Measurements from ENCODE around the gene REEP3.
"Not testable (repeated sequence)": the region's sequence is repeated elsewhere in the genome, so short reads cannot be mapped to it uniquely, and the experiment has no call there.

The REEP3 gene

DNA sequence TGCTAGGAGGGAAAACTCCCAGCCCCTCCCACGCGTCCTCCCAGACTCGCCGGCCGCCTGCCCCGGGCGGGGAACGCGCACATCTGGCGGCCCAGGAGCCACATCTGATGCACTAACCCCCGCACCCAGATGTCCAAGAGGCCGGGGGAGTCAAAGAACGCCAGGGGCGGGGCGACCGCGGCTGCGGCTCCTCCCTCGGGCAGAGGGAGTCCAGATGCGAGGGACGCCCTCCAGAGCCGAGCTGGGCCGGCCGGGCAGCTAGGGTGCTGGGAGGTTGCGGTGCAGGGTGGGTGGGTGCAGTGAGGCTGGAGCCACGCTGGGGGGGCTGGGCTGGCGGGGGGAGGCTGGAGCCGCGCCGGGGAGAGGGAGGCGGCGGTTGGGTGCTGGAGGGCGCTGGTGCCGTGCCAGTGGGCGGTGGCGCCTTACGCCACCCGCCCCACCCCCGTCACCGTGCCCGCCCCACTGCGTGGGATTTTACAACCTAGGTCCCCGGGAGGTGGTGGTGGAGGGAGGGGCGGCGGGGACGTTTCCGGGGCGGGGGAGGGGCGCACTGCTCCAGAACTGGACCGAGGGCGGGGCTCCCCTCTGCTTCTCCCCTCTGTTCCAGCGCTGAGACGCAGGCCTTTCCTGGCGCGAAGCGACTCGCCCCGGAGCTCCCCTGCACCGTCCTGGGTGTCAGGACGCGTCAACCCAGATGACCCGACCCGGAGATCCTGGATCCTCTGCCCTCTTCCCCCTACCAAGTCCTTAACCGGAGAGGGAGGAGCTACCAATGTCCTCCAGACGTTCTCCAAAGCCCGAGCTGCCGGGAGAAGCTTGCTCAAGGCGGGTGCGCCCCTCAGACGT is 109.1 kb downstream of the REEP3 start:
- peak; percentile 50 for DNase-seq (ENCODE audit: low read depth)

GRCh38 chr10:63630931-63631680 is 109.9 kb downstream of the REEP3 start:
- no peak for DNase-seq (ENCODE audit: low read depth)

- DNase-seq (ENCODE audit: low read depth): no peak
These were observed 110.8 kb downstream of the REEP3 start for GRCh38 chr10:63631991-63632390.

DNA sequence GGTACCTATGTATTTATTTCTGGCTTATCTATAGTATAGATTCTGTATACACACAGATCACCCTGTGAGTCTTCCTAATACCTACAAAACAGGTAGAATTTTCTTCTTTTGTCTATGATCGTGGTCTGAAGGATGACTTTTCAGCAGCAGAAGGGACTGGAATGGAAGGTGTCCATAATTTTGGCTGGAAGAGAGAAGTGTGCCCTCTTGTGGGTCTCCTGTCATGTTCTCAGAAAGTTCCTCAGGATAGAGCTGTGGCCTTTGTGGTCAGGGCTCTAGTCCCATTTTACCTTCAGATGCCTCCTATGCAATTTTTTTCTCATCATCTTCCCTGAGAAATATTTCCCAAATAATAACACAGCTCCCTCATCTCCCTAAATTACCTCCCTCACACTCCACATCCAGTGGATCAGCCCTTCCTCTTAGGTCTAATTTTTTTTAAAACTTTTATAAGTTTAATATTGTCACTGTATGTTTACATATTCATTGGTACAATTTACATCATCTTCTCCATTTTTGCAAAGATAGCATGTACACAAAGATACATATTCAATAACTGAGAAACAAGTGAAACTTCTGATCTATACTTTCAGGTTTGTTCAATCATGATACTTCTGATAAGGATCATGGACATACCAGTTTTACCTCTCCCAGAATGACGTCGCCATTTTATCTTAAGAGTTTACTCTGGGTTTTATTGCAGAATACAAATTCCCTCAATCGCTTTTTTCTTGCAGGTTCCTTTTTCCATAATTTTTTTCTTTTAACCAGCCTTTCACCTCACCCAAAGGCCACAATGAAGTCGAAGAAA is 112.7 kb downstream of the REEP3 start:
- DNase-seq (ENCODE audit: low read depth): no peak

GRCh38 chr10:63634488-63635065 is 113.4 kb downstream of the REEP3 start:
- DNase-seq (ENCODE audit: low read depth): no peak

GRCh38 chr10:63636812-63637211 is 115.6 kb downstream of the REEP3 start:
- no peak for DNase-seq (ENCODE audit: low read depth)

DNA sequence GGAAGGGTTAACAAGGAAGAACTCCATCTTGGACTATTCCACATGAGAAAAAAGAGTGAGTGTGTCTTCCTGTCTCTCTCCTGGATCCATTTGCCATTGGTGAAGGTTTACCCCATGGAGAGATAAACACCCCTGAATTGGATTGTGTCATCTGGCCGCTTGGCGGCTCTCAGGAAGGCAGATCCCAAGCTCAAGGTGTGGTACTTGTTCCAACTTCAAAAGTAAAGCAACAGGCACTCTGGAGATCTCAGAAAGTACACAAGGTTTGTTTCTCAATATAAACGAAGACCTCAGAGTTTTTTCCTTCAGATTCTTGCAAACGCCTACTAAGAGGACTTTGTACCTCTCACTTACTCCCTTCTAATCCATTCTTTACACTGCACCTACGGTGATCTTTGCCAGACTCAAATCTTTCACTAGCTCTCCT is 116.7 kb downstream of the REEP3 start:
- DNase-seq (ENCODE audit: low read depth): no peak

- no peak for DNase-seq (ENCODE audit: low read depth)
These were observed 120.2 kb downstream of the REEP3 start for GRCh38 chr10:63641366-63641765.

DNA sequence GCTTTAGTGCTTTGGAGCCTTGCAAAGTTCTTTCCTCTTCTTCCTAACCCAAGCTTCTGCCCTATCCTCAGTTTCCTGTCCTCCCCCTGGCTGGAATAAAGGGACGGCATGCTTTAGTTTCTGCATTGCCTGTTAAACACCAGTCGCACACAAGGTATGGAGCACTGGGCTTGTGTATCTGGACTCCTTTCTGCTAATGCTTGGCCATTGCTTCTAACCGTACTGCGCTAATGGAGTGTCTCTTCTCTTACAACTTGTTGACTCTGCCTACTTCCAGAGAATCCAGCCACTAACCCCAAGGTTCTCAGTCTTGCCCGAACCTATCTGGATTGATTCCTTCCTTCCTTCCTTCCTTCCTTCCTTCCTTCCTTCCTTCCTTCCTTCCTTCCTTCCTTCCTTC is 120.6 kb downstream of the REEP3 start:
- DNase-seq (ENCODE audit: low read depth): no peak

DNA sequence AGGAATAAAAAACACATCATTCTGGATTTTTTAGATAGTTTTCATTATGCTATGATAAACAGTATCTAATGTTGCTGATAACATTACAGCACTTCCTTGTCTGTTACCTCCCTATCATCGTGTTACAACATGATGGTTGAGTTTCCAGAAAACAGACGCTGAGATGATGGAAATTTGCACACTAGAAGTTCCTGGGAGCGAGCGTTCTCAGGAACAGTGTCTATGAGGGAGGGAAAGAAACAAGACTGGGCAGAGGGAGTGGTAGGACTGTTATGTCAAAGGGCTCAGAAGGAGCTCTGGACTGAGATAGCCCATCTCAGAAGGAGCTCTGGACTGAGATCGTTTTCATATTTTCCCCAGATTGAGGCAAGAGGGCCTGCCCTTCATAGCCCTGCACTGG is 121.6 kb downstream of the REEP3 start:
- DNase-seq (ENCODE audit: low read depth): no peak

GRCh38 chr10:63644418-63645142 is 123.4 kb downstream of the REEP3 start:
- no peak for DNase-seq (ENCODE audit: low read depth)

DNA sequence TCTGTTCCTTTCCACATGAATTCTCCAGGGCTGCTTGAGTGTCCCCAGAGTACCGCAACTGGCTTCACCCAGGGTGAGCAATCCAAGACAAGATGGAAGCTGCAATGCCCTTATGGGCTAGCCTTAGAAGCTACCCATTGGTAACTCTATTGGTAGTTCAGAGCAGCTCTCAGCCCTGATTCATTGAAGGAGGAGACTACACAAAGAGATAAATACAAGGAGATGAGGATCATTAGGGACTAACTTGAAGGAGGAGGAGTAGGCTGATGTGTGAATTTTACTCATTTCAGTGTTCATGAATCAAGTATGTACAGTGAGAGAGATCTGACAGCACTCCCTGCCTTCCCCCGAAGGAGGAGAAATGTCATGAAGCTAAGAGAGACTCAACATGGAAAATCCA is 124.0 kb downstream of the REEP3 start:
- no peak for DNase-seq (ENCODE audit: low read depth)

GRCh38 chr10:63646491-63646890 is 125.3 kb downstream of the REEP3 start:
- DNase-seq (ENCODE audit: low read depth): no peak

GRCh38 chr10:63651864-63652263 is 130.7 kb downstream of the REEP3 start:
- no peak for DNase-seq (ENCODE audit: low read depth)

- no peak for DNase-seq (ENCODE audit: low read depth)
These were observed 132.5 kb downstream of the REEP3 start for GRCh38 chr10:63653747-63654146.

GRCh38 chr10:63657761-63658160 is 136.6 kb downstream of the REEP3 start:
- no peak for DNase-seq (ENCODE audit: low read depth)

DNA sequence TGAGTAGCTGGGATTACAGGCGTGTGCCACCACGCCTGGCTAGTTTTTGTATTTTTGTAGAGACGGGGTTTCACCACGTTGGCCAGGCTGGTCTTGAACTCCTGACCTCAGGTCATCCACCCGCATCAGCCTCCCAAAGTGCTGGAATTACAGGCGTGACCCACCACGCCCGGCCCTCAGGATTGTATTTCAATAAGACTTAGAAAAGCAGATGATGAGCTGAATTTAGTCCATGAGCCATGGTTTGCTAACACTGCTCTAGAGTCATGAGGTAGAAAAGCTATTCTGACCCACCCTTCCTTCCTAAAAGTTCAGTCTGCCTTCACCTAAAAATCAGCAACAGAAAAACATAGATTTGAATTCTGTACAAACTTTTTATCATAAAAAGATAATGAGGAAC is 139.7 kb downstream of the REEP3 start:
- DNase-seq (ENCODE audit: low read depth): not testable (repeated sequence)

DNA sequence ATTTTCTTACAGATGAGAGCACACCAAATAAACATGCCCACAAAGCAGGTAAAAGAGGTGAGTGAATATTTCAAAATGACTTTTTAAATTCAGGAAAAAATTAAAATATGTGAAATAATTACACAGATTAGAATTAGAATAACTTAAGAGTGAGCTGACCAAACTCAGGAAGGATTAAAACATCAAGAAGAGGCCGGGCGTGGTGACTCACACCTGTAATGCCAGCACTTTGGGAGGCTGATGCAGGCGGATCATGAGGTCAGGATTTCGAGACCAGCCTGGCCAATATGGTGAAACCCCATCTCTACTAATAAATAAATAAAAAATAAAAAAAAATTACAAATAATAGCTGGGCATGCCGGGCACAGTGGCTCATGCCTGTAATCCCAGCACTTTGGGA is 140.1 kb downstream of the REEP3 start:
- no peak for DNase-seq (ENCODE audit: low read depth)

DNA sequence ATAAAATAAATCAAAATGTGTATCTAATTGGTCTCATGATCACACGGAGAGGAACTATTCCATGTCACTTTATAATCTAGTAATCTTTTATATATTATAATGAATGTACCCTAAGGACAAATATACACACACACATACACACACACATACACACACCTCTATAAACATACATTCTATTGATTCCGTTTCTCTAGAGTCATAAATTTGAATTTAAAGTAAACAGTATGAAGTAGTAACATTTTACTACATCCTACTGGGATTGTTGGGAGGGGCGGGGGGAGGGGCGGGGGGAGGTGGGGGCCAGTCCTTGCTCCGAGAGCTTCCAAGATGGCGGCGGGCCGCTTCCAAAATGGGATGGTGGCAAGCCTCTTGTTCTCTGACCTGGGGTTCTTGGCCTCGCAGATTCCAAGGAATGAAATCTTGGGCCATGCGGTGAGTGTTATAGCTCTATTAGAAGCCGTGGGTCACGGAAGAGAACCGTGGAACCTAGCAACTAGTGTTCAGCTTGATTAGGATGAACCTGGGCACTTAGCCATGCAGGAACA is 143.2 kb downstream of the REEP3 start:
- DNase-seq (ENCODE audit: low read depth): no peak

- DNase-seq (ENCODE audit: low read depth): not testable (repeated sequence)
These were observed 143.9 kb downstream of the REEP3 start for GRCh38 chr10:63665006-63665580.

GRCh38 chr10:63665670-63666134 is 144.5 kb downstream of the REEP3 start:
- no peak for DNase-seq (ENCODE audit: low read depth)
